HG03064 (cell line): ENCODE measurements around the gene ENDOV.

Experiments used
- ATAC-seq: cut with Tn5 transposase; IDR thresholded peaks from one replicate; pipeline ENCODE4 v1.9.1; 2021; ENCODE audit warnings: low read depth; ENCODE audit not compliant: unreplicated experiment

The ENDOV gene

GRCh38 chr17:80414803-80415625 is at the start of gene ENDOV:
ENDOV (plus strand) TSS chr17:80415167; CDS start chr17:80415195, 28 bp downstream.
- peak; percentile 85 for ATAC-seq

GRCh38 chr17:80365983-80366382 is 49.0 kb upstream of the ENDOV start:
- ATAC-seq, result no peak

DNA sequence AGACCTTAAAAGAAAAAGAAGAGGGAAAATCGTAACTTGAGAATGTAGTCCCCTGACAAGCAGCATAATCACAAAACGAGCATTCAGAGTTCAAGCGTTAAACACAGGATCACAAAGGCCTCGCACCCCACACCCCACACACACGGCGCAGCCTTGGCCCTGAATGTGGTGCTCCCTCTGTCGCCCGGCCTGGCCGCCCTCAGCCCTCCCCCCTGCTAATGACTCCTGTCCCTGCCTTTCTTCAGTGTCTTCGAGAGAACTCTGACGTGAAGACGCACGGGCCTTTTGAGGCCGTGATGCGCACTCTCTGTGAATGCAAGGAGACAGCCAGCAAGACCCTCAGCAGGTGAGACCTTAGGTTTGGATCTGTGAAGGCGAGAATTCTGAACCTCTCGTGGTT is 47.5 kb upstream of the ENDOV start:
- ATAC-seq, result no peak

DNA sequence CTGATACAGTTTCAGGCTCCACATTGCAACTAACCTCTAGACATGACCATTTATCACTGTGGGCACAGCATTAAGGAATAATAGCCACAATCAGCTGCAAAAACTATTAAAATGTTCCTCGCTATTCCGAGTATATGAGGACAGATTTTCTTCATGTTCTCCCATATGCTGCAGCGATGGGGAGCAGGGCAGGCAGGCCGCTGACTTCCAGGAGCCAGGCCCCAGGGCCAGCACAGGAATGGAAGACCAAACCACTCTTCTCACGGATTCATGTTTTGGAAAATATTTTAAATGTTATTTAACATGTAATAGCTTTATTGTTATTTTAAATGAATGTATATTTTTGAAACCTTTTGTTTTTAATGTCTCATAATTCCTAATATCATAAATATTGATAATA is 43.8 kb upstream of the ENDOV start:
- no peak for ATAC-seq

DNA sequence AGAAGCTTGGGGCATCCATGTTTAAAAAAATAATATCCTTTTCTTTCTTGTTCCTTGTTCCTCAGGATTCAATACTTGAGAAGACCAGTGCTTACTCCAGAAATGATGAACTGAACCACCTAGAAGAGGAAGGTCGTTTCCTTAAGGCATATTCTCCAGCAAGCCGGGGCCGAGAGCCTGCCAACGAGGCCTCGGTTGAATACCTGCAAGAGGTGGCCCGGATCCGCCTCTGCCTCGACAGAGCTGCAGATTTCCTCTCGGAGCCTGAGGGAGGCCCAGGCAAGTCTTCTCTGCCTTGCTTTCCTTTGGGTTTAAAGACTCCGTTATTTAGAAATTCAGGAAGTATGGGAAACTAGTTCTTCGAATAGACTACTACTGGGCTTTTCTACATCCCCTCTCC is 42.5 kb upstream of the ENDOV start:
- no peak for ATAC-seq

GRCh38 chr17:80372922-80373570 is 41.9 kb upstream of the ENDOV start:
- ATAC-seq, result no peak

DNA sequence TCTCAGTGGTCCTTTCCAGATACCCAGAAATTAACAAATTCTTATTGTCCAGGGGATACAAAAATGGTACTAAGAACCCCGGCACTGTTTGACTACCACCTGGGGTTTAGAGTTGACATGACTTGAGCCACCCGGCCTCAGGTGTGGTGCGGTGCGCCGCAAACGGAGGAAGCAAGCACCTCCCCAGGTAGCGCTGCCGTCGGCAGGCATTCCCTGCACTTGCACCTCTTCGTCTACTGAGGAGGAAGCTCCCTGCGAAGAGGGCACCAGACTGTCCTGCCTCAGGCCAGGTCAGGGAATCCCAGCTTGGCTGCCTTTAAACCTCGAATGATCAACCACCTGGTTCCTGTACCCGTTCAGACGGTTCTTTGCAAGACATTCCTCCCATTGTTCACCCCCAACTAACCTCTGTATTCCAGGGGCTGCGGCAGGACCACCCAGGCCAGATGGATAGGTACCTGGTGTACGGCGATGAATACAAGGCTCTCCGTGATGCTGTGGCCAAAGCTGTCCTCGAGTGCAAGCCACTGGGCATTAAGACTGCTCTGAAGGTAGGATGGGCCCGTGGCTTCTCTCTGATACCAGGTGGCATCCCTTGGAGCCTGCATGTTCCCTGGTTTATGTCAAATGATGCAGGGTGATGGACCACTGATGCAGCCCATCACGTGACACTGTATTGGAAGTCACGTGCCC is 40.8 kb upstream of the ENDOV start:
- ATAC-seq, result no peak

GRCh38 chr17:80374732-80375585 is 40.0 kb upstream of the ENDOV start:
- no peak for ATAC-seq

GRCh38 chr17:80376531-80376930 is 38.4 kb upstream of the ENDOV start:
- ATAC-seq, result no peak

DNA sequence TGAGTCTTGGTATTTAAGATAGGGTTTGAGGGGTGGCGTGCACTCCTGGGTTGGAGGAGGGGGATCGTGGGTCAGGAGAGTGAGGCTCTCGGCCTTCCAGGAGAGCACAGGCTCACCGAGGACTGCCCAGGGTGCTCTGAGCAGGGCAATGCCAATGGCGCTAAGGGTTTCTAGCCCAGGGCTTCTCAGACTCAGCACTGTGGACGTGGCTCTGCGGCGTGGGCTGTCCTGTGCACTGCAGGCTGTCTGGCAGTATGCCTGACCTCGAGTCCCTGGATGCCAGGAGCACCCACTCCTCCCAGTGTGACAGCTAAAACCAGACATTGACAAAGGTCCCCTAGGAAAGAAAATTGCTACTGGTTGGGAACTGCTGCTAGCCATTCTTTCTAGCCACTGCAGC is 37.2 kb upstream of the ENDOV start:
- ATAC-seq, result no peak

- ATAC-seq, result no peak
Measured at GRCh38 chr17:80379348-80379747, 35.6 kb upstream of the ENDOV start.

GRCh38 chr17:80380068-80380467 is 34.9 kb upstream of the ENDOV start:
- no peak for ATAC-seq

DNA sequence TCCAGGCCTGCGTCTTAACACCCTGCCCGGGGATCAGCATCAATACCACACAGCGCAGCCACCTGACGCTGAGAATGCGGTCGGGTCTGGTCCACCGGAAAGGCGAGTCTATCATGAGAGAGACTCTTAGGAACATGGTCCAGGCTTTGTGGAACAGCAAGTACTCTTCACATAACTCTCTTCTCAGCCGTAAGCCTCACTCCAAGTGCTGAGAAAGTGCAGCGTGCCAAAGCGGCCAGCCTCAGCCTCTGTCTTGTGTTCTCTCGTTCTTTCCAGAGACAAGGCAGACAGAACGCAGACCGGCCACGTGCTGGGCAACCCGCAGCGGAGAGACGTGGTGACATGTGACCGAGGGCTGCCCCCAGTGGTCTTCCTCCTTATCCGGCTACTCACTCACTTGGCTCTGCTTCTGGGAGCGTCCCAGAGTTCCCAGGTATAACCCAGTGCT is 34.4 kb upstream of the ENDOV start:
- no peak for ATAC-seq

GRCh38 chr17:80381416-80381923 is 33.5 kb upstream of the ENDOV start:
- ATAC-seq, result no peak

GRCh38 chr17:80382446-80382845 is 32.5 kb upstream of the ENDOV start:
- no peak for ATAC-seq

GRCh38 chr17:80382956-80383355 is 32.0 kb upstream of the ENDOV start:
- ATAC-seq, result no peak

- no peak for ATAC-seq
Measured at GRCh38 chr17:80384078-80384960, 30.6 kb upstream of the ENDOV start.

GRCh38 chr17:80385046-80385445 is 29.9 kb upstream of the ENDOV start:
- no peak for ATAC-seq

DNA sequence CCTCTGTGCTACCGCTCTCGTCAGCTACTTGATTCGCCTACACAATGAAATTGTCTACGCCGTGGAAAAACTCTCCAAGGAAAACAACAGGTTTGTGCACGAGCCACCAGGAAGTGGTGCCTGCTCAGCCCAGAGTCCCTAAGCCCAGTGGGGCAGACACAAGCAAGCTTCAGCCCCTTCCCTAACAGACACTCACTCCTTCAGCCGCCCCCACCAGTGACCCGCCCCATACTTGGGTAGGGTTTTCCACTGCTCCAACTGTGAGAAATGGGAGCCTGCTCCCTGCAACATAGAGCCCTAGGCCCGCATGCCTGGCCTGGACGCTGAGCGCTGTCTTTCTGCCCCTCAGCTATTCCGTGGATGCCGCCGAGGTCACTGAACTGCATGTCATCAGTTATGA is 28.6 kb upstream of the ENDOV start:
- ATAC-seq, result no peak
